Measurements from ENCODE around the gene S100Z.
A peak's percentile ranks its signal among the peaks of the same experiment; 100 is the strongest.
"Not testable (repeated sequence)": the region's sequence is repeated elsewhere in the genome, so short reads cannot be mapped to it uniquely, and the experiment has no call there.

The S100Z gene

DNA sequence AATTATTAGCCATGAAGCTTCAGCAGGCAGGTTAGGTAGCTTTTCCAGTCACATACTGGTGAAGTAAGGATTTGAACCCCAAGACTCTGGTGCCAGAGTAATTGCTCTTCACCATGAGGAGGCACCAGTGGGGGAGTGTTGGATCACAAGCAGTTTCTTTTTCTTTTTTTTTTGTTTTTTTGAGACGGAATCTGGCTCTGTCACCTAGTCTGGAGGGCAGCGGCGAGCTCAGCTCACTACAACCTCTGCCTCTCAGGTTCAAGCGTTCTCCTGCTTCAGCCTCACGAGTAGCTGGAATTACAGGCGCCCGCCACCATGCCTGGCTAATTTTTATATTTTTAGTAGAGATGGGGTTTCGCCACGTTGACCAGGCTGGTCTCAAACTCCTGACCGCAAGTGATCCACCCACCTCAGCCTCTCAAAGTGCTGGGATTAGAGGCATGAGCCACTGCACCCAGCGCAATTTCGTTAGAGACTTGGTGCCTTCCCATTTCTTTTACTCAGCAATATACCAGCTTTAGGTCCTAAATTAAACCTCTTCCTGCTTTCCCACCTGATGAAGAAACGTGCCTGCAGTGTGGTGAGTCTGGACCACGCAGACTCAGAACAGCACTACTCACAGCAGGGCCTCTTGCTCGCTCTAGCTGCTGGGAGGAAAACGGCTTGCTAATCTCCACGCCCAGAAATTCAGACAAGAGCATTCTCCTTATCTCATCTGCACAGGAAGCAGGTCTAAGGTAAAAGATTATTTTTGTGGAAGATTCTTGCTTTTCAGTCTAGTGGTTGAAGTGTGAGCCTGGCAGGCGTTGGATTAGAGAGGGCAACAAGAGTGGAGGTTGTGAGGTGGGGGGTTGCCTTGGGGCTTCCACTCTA is at the start of gene S100Z:
Gene S100Z, plus strand, starts transcription at position 596 of the 873 bp plus-strand sequence. CDS start 25,346 bp downstream, outside the sequence.
- DNase-seq: peak; percentile 33

DNA sequence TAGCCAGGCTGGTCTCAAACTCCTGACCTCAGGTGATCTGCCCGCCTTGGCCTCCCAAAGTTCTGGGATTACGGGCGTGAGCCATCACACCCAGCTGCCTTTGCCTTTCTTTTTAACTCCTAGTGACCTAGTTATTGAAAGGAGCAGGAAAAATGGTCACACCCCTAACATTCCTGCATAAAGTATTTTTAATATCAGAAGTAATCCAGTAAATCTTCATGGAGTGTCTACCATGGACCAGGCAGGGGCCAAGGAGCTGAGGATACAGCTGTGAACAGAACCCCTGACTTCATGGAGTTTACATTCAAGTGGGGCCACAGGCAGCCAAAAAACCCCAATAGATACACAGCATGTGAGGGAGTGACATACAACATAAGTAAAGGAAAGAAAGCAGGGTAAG is 49.2 kb upstream of the S100Z start:
- no peak for DNase-seq

DNA sequence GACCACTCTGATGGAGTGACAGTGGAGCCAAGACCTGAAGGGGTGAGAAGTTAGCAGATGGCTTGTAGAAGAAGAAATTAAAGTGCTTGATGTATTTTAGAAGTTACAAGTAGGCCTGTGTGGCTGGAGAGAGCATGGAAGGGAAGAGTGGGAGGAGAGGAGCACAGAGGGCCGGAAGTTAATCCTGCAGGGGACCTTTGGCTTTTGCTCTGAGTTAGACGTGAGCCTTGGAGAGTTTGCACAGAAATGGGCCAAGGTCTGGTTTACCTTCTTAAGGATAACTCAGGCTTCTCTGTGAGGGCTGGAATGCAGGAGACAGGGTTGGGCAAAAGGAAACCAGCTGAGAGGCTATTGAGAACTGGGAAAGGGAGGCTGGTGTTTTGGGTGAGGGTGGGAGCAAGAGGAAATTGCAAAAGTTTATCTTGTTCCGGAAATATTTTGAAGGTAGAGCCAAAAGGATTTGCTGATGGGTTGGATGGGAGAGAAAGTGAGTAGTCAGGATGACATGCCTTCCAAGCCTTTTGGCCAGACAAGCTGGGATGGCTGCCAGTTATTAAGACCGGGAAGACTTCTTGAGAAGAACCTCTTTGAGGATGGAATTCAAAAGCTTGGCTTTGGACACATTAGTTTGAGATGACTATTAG is 48.5 kb upstream of the S100Z start:
- DNase-seq: no peak

DNA sequence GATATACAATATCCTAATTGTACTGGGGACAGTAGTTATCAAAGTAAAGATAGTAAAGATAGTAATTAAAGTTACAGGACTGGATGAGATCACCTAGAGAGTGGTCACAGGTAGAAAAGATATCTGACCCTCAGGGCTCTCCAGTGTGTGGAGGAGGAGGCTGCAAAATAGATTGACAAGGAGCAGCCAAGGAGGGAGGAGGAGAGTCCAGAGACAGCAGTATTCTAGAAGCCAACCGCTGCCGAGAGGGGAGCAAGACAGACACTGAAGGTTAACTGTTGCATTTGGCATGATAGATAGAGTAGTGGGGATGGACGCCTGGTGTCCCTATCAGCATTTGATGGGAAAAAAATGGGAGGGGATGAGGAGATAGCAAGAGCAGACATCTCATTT is 48.0 kb upstream of the S100Z start:
- no peak for DNase-seq

DNA sequence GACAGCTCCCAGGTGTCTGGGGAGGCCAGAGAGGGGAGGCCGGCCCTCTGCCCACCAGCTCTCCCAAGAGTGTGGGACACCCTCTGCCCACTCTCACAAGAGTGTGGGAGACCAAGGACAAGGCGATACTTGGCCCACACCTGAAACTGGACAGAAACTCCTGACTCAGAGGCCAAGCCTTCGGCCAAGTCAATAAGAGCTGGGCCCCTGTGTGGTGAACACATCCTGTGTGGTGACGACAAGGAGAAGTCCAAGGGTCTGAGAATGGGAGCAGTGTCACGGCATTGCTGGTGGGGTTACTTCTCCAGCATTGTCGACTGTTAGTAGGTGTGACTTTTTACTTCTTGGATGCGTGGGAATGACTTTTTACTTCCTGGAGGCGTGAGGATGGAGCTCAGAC is 45.5 kb upstream of the S100Z start:
- DNase-seq: no peak

DNA sequence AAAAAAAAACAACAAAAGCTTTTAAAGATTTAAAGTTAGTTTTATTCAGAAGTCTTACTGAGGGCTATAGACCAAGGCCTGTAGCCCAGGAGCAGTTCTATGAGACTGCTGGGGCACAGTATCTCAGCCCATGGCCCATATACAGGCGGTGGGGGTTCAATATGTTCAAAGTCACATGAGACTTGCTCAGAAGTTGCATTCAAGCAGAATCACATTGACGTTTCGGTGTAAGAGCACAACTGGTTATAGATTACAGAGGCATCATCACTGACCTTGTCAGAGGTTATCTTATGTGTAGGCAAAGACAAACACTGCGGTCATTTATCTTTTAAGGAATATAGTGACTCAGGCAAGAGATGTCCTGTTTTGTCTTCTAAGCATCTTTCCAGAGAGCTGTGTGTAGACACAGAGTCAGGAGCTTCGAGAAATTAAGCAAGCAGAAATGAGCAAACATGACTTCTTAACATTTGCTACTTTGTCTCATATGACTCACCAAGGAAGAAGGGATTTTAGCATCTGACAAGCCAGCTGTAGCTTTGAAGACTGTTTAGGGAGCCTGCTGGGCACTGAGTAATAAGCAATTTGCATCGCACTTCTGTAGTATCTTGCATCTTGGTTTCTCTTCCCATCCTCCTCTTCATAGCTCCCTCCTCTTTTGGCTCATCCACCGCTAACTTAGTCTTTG is 43.9 kb upstream of the S100Z start:
- no peak for DNase-seq

DNA sequence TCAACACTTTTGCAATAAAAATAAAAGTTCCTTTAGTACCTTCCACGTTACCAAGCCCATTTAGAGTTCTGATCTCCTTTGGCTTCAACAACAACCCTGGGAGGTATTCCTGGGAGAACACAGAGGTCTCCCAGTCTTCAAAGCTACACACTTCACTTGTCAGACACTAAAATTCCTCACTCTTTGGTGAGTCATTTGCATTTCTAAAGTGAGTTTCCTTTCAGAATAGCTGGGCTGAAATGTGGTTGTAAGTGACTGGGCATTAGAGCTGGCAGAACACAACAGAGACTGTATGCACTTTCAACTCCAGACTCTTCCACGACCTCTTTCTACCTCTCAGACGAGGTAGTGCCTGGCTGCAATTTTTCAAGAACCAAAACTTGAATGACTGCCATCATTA is 42.5 kb upstream of the S100Z start:
- DNase-seq: no peak

DNA sequence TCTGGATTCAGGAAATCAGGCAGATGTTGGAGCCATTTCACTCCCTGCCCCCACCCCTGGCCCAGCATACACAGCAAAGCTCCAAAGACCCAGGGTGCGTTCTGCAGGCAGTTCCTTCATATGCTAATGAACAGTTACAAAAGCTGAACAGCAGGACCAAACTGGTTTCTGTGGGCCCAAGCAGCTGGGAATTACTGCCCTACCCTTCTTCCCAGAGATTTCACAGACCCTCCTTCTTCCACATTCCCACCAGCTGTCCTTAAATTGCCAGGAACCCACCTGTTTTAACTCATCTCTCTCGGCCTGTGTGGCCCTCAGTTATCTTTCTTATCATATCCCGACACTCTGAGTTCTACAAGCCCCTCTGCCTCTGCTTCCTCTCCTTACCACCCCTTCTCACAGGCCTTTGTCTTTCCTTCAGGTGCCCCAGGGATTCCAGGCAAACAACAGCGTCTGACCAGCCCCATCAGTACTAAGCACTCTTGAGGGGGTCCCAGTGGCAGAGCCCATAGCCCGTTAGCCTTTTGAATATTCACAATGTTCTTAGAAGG is 41.6 kb upstream of the S100Z start:
- DNase-seq: no peak

DNA sequence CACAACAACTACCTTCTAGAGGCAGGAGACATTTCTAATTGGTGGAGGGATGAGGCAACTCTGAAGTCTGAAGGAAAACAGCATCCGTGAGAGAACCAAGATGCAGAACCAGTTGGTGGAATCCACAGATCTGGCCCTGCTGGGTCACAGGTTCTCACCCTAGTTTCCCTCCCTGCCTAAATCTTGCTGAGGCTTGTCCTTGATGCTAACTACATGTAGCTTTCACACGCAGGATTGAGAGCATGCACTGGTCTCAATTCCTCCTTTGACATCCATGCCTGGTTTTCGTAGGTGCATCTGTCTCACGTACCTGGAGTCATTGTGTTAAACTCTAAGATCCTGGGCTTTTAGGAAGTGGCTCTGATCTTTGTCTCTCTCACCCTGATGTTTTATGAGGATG is 40.7 kb upstream of the S100Z start:
- DNase-seq: no peak

DNA sequence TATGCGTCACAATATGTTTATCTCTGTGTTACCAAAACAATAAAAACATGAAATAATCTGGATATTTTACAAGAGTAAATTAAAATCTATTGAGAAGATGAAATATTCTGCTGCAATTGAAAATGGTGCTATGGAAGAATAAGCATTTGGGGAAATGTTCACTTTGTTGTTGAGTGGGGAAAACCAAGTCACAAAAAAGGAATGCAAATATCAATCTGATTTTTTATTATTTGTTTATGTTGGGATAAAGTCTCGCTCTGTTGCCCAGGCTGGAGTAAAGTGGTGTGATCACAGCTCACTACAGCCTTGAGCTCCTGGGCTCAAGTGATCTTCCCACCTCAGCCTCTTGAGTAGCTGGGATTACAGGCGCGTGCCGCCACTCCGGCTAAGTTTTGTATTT is 39.6 kb upstream of the S100Z start:
- no peak for DNase-seq

DNA sequence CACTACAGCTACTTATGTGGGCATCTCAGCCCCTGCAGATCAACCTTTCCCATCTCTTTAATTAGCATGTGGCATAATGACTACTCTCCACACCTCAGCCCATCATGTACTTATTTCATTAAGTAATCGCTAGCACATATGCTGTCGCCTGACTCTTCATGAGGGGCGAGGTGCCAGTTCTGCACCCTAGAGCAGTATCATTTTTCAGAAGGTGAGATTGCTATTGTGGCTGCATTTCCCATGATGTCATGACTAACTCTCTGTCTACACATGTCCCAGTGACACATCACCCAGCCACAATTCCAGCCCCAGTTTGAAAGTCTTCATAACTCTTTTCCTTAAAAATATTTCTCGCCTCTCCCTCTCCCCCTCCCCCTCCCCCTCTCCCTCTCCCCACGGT is 38.6 kb upstream of the S100Z start:
- DNase-seq: no peak

DNA sequence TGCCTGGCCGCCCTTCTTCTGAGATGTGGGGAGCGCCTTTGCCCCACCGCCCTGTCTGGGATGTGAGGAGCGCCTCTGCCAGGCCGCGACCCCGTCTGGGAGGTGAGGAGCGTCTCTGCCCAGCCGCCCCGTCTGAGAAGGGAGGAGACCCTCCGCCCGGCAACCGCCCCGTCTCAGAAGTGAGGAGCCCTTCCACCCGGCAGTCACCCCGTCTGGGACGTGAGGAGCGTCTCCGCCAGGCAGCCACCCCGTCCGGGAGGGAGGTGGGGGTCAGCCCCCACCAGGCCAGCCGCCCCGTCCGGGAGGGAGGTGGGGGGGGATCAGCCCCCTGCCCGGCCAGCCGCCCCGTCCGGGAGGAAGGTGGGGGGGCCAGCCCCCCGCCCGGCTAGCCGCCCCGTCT is 37.6 kb upstream of the S100Z start:
- not testable (repeated sequence) for DNase-seq

DNA sequence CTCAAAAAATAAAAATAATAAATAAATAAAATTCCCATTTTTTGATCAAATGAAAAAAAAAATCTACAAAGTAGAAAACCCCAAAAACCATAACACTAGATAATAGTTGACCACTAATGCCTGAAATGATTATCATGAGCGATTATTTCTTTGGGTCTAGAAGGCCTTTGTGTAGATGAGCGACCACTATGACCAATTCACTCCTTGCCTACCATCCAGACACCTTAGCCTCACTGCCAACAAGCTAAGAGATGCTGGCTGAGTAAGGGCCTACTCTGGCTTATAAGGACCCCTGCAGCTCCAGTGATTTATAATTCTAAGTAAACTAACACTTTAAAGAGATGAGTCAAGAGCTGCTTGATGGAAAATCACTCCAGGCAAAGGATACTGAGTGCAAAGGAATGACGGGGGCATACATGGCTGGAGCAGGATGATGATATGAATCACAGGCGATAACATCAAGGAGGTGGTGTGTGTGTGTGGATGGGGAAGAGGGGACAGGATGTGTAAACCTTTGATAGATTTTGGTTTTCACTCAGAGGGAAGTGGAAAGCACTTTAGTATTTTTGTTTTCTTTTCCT is 35.7 kb upstream of the S100Z start:
- DNase-seq: no peak

DNA sequence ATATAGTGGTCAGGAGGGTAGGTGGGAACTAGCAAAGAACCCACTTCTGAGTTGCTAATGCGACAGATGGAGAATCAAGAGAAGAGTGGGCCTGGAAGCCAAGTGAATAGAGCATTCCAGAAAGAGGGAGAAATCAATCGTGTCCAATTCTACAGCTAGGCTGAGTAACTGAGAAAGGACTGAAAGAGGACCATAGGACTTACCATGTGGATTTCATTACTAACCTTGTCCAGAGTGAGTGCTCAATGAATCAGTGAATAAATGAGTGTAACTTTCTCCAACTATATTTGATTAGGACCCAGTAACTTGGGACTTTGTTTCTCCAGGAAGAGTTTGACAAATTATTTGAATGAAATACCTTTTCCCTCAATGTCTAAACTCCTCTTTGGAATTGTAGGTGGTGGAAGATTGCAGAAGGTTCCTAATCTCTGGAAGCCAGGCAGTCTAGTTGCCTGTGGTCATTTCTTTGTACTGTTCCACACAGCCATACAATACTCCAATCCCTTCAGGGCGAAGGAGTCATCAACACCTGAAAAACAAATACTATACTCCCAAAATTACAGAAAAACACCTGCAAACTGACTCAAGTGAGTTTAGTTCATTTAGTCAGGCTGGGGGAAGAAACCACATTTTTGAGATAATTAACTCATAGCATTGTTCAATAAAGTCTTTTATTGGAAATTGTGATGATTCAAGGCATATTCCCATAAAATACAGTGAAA is 33.5 kb upstream of the S100Z start:
- DNase-seq: no peak

DNA sequence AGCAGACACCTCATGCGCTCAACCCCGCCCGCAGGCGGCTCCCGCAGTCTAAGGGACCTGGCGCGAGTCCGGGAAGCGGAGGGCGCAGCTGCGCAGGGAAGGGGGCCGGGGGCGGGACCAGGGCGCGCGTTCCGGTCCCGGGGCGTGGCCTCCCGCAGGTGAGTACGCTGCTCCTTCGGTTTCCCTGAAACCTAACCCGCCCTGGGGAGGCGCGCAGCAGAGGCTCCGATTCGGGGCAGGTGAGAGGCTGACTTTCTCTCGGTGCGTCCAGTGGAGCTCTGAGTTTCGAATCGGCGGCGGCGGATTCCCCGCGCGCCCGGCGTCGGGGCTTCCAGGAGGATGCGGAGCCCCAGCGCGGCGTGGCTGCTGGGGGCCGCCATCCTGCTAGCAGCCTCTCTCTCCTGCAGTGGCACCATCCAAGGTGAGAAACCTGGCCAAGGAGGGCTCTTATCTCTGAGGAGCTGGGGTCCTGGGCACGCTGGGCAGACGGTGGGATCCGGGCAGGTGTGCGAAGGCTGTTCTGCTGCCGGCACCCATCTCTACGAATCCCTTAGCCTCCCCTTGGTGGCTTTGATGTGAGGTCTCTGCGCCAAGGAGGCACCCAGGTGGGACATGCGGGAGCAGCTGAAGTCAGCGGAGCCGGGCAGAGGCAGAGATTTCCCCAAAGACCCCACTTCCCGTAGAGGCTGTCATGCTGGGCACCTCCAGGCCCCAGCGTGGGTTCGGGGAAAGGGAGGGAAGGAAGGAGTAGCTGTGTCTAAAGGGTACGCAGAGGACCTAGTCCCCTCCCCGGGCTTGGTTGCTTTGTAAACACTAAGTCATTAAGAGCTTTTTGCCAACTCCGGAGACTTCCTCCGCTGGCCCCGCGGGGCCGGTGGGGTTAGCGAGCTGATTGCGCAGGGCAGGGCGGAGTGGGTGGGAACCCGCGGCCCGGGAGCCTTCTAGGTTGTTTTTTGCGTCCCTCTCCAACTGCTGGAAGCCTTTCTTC is 30.7 kb upstream of the S100Z start, which contains the start of gene F2RL1:
Gene F2RL1, plus strand, starts transcription at position 187 of the 988 bp plus-strand sequence. Its CDS starts 153 bp downstream, at position 340.
- peak; percentile 43 for DNase-seq

DNA sequence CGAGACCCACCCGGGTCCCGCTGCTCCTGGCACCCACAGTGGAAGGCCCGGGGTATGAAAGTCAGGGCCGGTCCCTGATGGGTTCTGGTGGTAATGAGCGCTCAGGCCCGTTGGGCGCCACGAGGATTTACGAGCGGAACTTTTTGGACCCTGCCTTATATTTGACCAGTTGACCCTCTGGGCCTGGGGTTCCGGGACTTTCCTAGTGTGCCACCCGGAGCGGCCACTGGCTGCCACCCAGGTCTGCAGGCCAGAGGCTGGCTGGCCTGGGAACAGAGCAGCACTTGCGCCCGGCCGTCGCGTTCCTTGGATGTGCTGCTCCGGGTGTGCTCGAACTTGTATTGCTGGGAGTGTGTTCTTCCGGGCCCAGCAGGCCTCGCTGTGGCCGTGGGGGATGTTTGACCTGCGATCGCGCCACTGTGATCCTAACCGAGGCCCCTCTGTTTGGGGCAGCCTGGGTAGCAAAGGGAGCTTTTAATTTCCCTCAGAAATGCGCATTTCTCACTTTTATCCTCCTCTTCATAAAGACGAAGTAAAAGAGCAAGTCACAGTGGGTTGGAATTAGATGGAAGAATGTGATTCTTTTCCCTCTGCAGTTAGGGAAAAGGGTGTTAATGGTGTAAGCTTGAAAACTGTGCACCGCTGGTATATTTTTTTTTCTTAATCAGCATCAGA is 29.8 kb upstream of the S100Z start:
- no peak for DNase-seq

DNA sequence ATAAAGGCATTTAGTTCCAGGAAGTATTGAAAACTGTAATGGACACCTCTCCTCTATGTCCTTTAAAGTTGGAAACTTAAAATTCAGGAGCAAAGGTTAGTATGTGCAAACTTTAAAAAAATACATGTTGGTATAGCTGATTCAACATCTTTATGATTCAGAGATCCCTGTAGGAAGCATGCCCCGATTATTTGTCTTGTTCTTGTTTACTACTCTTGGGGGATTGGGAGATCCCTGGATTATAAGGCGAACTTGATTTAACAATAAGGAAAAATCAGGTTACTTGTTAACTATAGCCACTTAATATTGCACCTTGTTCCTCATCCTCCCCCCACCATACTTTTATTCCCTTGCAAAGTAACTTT is 29.3 kb upstream of the S100Z start:
- DNase-seq: no peak

DNA sequence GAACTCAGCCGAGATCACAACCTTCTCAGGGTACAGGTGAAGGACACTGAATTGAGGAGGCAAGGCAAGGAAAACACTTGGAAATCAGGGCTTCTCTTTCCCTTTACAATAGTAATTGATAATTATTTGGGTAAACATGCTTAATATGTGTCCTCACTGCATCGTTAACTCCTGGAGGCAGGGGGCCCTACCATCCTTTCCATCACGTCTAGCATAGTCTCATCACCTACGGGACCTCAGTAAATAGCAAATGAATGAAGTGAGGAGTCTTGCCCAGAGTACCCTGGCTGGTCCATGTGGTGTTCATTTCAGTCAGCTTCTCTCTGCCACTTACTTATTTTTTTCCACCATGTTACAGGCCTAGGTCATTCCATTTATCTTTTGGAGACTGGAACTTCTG is 28.7 kb upstream of the S100Z start:
- DNase-seq: no peak

DNA sequence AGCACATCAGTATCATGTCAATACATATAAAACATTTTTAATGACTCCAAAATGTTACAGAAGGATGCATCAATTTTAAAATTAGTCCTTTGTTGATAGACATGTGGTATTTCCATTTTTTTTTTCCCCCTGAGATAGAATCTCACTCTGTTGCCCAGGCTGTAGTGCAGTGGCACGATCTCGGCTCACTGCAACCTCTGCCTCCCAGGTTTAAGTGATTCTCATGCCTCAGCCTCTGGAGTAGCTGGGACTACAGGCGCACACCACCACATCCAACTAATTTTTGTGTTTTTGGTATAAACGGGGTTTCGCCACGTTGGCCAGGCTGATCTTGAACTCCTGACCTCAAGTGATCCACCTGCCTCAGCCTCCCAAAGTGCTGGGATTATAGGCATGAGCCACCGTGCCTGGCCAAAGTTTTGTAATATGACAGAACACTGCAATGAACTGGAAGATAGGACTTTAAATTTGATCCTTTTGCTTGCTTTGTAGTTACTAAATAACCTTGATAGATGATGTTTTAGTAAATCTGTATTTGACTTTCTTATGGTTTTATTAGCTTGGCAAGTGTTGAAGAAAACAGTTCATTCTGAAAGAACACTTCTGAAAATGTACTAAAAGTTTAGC is 27.6 kb upstream of the S100Z start:
- not testable (repeated sequence) for DNase-seq

DNA sequence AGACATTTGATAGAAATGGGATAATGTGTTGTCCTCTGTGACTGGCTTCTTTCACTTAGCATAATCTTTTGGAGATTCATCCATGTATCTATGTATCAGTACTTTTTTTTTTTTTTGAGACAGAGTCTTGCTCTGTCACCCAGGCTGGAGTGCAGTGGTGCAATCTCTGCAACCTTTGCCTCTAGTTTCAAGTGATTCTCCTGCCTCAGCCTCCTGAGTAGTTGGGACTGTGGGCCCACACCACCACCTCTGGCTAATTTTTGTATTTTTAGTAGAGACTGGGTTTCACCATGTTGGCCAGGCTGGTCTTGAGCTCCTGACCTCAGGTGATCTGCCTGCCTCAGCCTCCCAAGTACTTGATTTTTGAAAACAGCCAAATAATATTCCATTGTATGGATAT is 23.4 kb upstream of the S100Z start:
- not testable (repeated sequence) for DNase-seq

Measured in activated CD4-positive, CD25-positive, alpha-beta regulatory T cell treated with anti-CD3 and anti-CD28 coated beads, Interleukin-2, amount 50 U/mL, for 72 hours (primary cell).